Renal cortex interstitium (tissue), 11 donors: ENCODE data around the gene CAST. TPM values are rescaled to one million over a fixed set of nuclear protein-coding genes. Genes with fewer than 3 reads are reported as not detected.

ENCODE experiments used
- DNase-seq, 11 donors: peaks; one replicate each; pipeline ENCODE4 v3.0.0-alpha.2; 2013; ENCODE audit warnings: low read depth in 9 of 11, low spot score in 4 of 11; ENCODE audit errors: extremely low read depth in 1 of 11
- polyA plus RNA-seq, 3 donors: library from polyadenylated mRNA; unstranded; fragments of 120-200 nt; gene quantifications; one replicate each; pipeline ENCODE4 v1.2.1, GENCODE V29; 2013; ENCODE audit not compliant: insufficient read length in 3 of 3

CAST gene
- polyA plus RNA-seq, 3 donors, result 124 to 156 (median 136) TPM

GRCh38 chr5:96660971-96661854, 963 bp upstream of the CAST start:
- DNase-seq, result peak in 1 of 11 donors; percentile 36

GRCh38 chr5:96662725-96663518, 746 bp downstream of the CAST start:
- DNase-seq, result peak; percentile 31 to 75 (median 63)

GRCh38 chr5:96663608-96664007, 1.4 kb downstream of the CAST start:
- no peak for DNase-seq

GRCh38 chr5:96664669-96665068, 2.5 kb downstream of the CAST start:
- DNase-seq, result no peak

- DNase-seq, result no peak
These were observed 6.5 kb downstream of the CAST start for GRCh38 chr5:96668725-96669124.

- DNase-seq, result no peak
These were observed 7.7 kb downstream of the CAST start for GRCh38 chr5:96669909-96670308.

- no peak for DNase-seq
These were observed 9.3 kb downstream of the CAST start for GRCh38 chr5:96671441-96671840.

GRCh38 chr5:96673127-96673526, 11.0 kb downstream of the CAST start:
- DNase-seq, result no peak

- DNase-seq, result no peak
These were observed 13.7 kb downstream of the CAST start for GRCh38 chr5:96675882-96676281.

- DNase-seq, result no peak
These were observed 15.3 kb downstream of the CAST start for GRCh38 chr5:96677496-96677895.

GRCh38 chr5:96679293-96679692, 17.1 kb downstream of the CAST start:
- no peak for DNase-seq

DNA sequence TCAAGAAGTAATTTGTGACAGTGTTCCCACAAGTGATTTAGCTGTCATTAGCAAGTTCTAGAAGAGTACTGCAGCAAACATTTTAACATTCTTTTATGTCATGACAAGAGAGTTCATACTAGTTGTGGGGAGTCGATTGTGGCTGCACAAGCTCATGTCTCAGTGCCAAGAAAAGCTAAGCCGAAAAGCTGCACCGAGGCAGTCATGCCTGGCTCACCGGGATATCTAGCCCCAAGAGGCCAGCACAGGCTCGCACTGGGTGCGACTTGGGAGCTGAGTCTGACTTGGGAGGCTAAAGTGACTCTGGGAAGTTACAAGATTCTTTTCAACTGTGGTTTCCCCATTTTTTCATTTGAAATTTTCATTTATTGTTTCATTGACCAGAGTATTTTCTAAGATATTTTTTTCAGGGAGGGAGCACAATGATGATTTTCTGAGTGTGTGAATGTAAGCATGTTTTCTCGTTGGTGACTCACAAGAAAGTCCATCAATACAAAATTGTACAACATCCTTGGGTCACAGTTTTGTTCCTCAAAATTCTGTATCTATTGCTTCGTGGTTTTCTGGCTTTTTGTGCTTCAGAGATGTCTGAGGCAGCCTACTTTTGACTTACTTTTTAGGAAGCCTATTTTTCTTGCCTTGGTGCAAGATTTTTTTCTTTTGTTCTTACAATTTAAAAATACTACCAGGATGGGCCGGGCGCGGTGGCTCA, 18.7 kb downstream of the CAST start:
- DNase-seq, result no peak

DNA sequence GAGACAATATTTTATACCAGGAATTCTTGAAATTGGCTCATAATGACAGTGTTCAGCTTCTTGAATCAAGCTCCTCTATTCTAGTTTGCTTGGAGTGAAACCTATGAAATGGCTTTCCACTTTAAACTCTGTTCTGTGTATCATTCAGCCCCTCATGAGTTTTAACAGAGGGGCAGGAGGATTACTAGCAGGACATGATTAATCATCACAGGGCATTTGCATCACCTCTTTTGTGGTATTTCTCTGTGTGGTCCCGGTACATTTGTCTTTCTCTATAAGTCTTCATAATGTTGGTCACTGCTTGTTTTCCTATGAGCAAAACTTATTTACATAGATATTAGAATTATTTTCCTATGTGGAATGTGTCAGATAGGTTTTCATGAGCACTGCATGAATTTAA, 21.2 kb downstream of the CAST start:
- DNase-seq, result no peak

DNA sequence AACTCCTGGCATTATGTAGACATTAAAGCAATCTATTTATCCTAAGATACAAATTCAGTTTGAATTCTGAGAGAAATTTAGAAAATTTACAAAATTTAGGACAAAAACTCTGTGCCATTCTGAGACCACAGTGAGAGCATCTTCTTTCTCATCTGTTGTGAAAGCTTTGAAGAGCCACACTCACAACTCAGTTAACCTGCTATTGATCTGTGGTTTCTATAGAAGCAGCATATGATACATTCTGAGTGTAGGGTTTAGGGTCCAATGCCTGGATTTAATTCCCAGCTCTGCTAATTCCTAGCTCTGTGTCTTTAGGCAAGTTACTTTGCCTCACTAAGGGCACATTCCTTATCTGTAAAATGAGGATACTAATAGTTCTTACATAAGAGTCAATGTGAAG, 21.6 kb downstream of the CAST start:
- DNase-seq, result no peak

- DNase-seq, result no peak
These were observed 24.9 kb downstream of the CAST start for GRCh38 chr5:96687080-96687479.

- DNase-seq, result peak in 3 of 11 donors; percentile 20 to 40 (median 28)
These were observed 25.8 kb downstream of the CAST start for GRCh38 chr5:96687812-96688453.

DNA sequence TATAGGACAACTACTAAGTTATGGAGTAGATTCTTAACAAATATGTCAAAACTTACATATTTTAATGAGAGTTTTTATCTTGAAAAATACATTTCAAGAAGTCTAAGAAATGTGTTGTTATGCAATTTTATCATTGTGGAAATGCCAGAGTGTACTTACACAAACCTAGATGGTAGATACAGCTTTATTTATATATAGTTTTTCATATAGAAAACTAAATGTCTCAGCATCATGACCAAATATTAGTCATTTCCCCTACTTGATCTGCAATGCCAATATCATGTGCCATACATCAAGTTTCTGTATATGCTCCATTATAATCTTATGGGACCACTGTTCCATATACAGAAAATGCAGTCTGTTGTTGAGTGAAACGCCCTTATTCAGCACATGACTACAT, 28.7 kb downstream of the CAST start:
- DNase-seq, result no peak

- DNase-seq, result no peak
These were observed 29.5 kb downstream of the CAST start for GRCh38 chr5:96691503-96692303.
